ENCODE results near the gene FCAMR. TPM values are rescaled to one million over a fixed set of nuclear protein-coding genes. Genes with fewer than 3 reads are reported as not detected.

FCAMR gene
- total and polyA plus RNA-seq, 2 experiments from 2014 or later = not detected

GRCh38 chr1:206967096-206967849, 3.0 kb downstream of the FCAMR start:
- Histone ChIP-seq H3K27me3 (replicated peaks; ENCODE audit: insufficient read depth) (peaks cover 19% of the 10 kb centered on the region), H3K9me3 (ENCODE audit: low read depth) (no peaks in the 10 kb centered on the region), H3K27ac (no peak overlapping the region), H4K20me1 (ENCODE audit: insufficient read depth) (no peaks in the 10 kb centered on the region), H3K4me3 (no peak overlapping the region), H3K4me2 (ENCODE audit: unreplicated experiment) (no peak overlapping the region), H3F3A (ENCODE audit: insufficient read depth) (no peaks in the 10 kb centered on the region), H3K9me2 (ENCODE audit: insufficient read depth) (no peaks in the 10 kb centered on the region), H3K36me3 (ENCODE audit: low read depth) (no peaks in the 10 kb centered on the region), H2AFZ (peak overlapping the region; percentile 33; the same call in 1 of the 2 replicates), H3K9ac (no peak overlapping the region), H3K4me1 (ENCODE audit: insufficient read depth) (no peaks in the 10 kb centered on the region), H3K79me2 (ENCODE audit: insufficient read depth) (no peaks in the 10 kb centered on the region)
- 26 to 31% methylated on average over 8 of the region's 8 CpGs for WGBS, 2 experiments (ENCODE audit: low coverage in 1 of 2, low lambda C conversion rate in 2 of 2, missing lambda C conversion rate in 2 of 2)
- in situ Hi-C loops (cut with MboI) = no loop called here
- peak; percentile 30 for DNase-seq
- no peak for TF ChIP-seq EZH2 (IDR thresholded peaks at IDR 0.05; ENCODE audit: insufficient read depth, poor library complexity, severe bottlenecking)
- TF ChIP-seq EZH2phosphoT487 (IDR thresholded peaks at IDR 0.05; ENCODE audit: insufficient read depth, low read depth) = no peak

DNA sequence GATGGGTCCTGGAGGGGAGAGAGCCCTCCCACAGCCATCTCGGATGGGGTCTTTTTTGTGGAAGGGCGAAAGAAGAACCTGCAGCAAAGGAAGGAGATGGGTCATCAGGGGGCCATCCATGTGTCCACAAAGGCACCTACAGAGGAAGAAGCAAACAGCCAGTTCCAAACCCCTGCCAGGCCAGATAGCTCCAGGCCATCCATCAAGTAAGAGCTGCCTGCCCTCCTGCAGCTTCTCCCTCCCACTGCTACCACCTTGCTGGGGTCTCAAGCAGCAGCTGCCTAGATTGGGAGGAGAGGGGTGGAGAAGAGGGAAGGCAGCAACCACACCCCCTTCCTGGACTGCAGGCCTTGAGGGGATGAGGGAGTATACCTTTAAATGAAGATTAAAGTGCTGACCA, 4.5 kb downstream of the FCAMR start:
- H3F3A ChIP-seq (ENCODE audit: insufficient read depth) = no peaks in the 10 kb centered on the region
- DNase-seq = no peak
- H2AFZ ChIP-seq = no peak overlapping the region
- in situ Hi-C loops (cut with MboI) = no loop called here
- H3K27ac ChIP-seq = no peak overlapping the region
- no peaks in the 10 kb centered on the region for H3K4me1 ChIP-seq (ENCODE audit: insufficient read depth)
- H3K4me2 ChIP-seq (ENCODE audit: unreplicated experiment) = no peak overlapping the region
- H3K9ac ChIP-seq = no peak overlapping the region
- H3K4me3 ChIP-seq = no peak overlapping the region
- no peaks in the 10 kb centered on the region for H3K79me2 ChIP-seq (ENCODE audit: insufficient read depth)
- no peaks in the 10 kb centered on the region for H4K20me1 ChIP-seq (ENCODE audit: insufficient read depth)
- no peaks in the 10 kb centered on the region for H3K9me3 ChIP-seq (ENCODE audit: low read depth)
- peaks cover 11% of the 10 kb centered on the region for H3K27me3 ChIP-seq (replicated peaks; ENCODE audit: insufficient read depth)
- 41 to 66% methylated on average over 2 of the region's 2 CpGs for WGBS, 2 experiments (ENCODE audit: low coverage in 1 of 2, low lambda C conversion rate in 2 of 2, missing lambda C conversion rate in 2 of 2)
- no peaks in the 10 kb centered on the region for H3K36me3 ChIP-seq (ENCODE audit: low read depth)
- TF ChIP-seq EZH2 (IDR thresholded peaks at IDR 0.05; ENCODE audit: insufficient read depth, poor library complexity, severe bottlenecking) = no peak
- no peak for TF ChIP-seq EZH2phosphoT487 (IDR thresholded peaks at IDR 0.05; ENCODE audit: insufficient read depth, low read depth)
- no peaks in the 10 kb centered on the region for H3K9me2 ChIP-seq (ENCODE audit: insufficient read depth)

DNA sequence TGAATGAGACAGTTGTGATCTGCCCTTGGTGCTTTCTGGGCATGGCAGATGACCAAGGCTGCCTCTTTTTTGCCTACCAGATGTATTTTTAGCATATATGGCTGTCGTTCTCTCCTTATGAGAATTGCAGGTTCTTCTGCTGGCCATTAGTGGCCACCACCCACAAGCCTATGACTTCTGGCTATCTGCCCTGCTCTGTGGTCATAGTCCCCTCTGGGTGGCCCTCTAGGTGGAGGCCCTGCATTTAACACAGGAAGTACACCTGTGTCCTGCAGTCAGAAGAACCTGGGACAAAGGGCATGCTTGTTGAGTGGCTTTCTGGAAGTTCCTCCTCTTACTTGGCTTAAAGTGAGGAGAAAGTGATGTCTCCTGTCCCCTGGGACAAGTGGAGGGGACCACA, 6.5 kb downstream of the FCAMR start:
- DNase-seq = no peak
- in situ Hi-C loops (cut with MboI) = no loop called here
- 64 to 100% methylated on average over 1 of the region's 1 CpG for WGBS, 2 experiments (ENCODE audit: low coverage in 1 of 2, low lambda C conversion rate in 2 of 2, missing lambda C conversion rate in 2 of 2)
- no peak overlapping the region for H3K27ac ChIP-seq
- no peak overlapping the region for H3K9ac ChIP-seq
- H3K27me3 ChIP-seq (replicated peaks; ENCODE audit: insufficient read depth) = no peaks in the 10 kb centered on the region; the same call in 1 of the 2 replicates
- H2AFZ ChIP-seq = no peak overlapping the region
- no peak overlapping the region for H3K4me3 ChIP-seq
- no peak for TF ChIP-seq EZH2 (IDR thresholded peaks at IDR 0.05; ENCODE audit: insufficient read depth, poor library complexity, severe bottlenecking)
- no peak for TF ChIP-seq EZH2phosphoT487 (IDR thresholded peaks at IDR 0.05; ENCODE audit: insufficient read depth, low read depth)
- H3K36me3 ChIP-seq (ENCODE audit: low read depth) = no peaks in the 10 kb centered on the region
- no peak overlapping the region for H3K4me2 ChIP-seq (ENCODE audit: unreplicated experiment)
- no peaks in the 10 kb centered on the region for H4K20me1 ChIP-seq (ENCODE audit: insufficient read depth)
- no peaks in the 10 kb centered on the region for H3K4me1 ChIP-seq (ENCODE audit: insufficient read depth)
- H3K79me2 ChIP-seq (ENCODE audit: insufficient read depth) = no peaks in the 10 kb centered on the region
- no peaks in the 10 kb centered on the region for H3K9me3 ChIP-seq (ENCODE audit: low read depth)
- H3K9me2 ChIP-seq (ENCODE audit: insufficient read depth) = no peaks in the 10 kb centered on the region
- no peaks in the 10 kb centered on the region for H3F3A ChIP-seq (ENCODE audit: insufficient read depth)

DNA sequence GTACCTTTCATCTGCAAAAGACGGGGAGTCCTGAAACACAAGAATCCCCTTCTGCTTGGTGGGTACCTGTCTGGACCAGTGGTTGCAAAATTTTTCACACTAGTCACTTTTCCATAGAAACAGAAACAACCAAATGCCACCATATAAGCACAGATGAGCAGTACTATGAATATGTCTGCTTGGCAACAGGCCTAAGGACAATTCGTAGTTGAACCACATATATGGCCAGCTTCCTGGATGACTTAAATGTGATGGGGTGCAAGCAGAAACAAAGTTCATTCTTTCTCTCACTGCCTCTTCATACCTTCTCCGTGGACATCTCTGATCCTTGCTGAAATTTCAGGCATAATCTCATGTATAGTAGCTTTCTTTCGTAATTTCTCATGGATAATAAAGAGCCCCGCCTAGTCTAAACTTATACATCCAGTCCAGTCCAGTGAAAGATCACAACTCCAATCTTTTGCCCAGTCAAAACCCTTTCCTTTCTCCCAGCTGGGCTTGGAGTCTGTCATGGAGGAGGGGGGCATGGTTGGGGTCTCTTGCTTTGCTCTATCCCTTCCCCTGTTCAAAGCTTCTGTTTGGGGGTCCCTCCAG, 7.0 kb downstream of the FCAMR start:
- H3K4me3 ChIP-seq = no peak overlapping the region
- H3K79me2 ChIP-seq (ENCODE audit: insufficient read depth) = no peaks in the 10 kb centered on the region
- no peaks in the 10 kb centered on the region for H3K4me1 ChIP-seq (ENCODE audit: insufficient read depth)
- H3K27ac ChIP-seq = no peak overlapping the region
- no peak for TF ChIP-seq EZH2phosphoT487 (IDR thresholded peaks at IDR 0.05; ENCODE audit: insufficient read depth, low read depth)
- no peaks in the 10 kb centered on the region; the same call in 1 of the 2 replicates for H3K27me3 ChIP-seq (replicated peaks; ENCODE audit: insufficient read depth)
- no peaks in the 10 kb centered on the region for H3F3A ChIP-seq (ENCODE audit: insufficient read depth)
- H2AFZ ChIP-seq = no peak overlapping the region
- in situ Hi-C loops (cut with MboI) = no loop called here
- no peak overlapping the region for H3K4me2 ChIP-seq (ENCODE audit: unreplicated experiment)
- no peak overlapping the region for H3K9ac ChIP-seq
- 64 to 67% methylated on average over 5 of the region's 5 CpGs for WGBS, 2 experiments (ENCODE audit: low coverage in 1 of 2, low lambda C conversion rate in 2 of 2, missing lambda C conversion rate in 2 of 2)
- H3K9me2 ChIP-seq (ENCODE audit: insufficient read depth) = no peaks in the 10 kb centered on the region
- no peaks in the 10 kb centered on the region for H4K20me1 ChIP-seq (ENCODE audit: insufficient read depth)
- H3K36me3 ChIP-seq (ENCODE audit: low read depth) = no peaks in the 10 kb centered on the region
- peak; percentile 72 for DNase-seq
- H3K9me3 ChIP-seq (ENCODE audit: low read depth) = no peaks in the 10 kb centered on the region

Data from GM23248 (cell line).